Activated naive CD4-positive, alpha-beta T cell (primary cell): Measurements from ENCODE around the gene FMN1.

Experiments used
- DNase-seq, 4 experiments: peaks; one replicate each; lab custom pipeline; 2025; lab: John Stamatoyannopoulos, UW

The FMN1 gene

GRCh38 chr15:32823750-32824149, 370.8 kb downstream of the FMN1 start:
- DNase-seq: no peak

DNA sequence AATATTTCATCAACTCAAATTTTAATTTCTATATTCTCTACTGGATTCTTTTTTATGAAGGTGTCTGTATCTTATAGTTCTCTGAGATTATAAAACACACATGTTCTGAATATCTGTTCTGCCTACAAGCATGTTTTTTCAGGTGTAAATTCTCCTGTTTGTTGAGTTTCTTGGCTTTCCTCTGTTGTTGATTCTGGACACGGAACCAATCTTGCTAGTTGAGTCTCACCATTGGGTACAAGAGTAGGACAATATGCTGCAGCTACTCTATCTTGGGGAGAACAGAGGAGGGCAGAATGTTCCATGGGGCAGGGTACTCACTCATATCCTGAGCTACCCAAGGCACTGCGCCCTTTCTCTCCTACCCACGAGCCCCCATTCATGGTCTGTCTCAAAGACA, 371.8 kb downstream of the FMN1 start:
- DNase-seq: no peak

- DNase-seq: no peak
Measured at GRCh38 chr15:32819448-32819847, 375.1 kb downstream of the FMN1 start.

GRCh38 chr15:32818758-32819447, 375.6 kb downstream of the FMN1 start:
- DNase-seq: no peak

DNA sequence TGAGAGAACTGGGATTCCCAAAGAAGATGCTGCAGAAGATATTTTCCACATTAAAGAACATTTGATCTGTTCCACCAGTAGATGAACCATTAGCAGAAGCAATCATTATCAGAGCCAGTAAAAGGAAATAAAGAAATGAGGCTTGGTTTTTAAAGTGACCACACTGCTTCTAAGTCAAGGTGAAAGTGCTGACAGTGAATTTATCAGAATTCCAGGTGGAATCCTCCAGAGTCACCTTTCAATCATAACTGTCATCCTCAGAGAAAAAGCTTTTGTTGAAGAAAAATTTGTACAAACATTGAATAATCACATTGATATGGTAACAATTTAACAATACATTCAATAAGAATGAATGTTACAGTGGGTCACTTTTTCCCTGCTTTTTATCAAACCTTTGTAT, 376.9 kb downstream of the FMN1 start:
- DNase-seq: no peak

GRCh38 chr15:32807331-32807730, 387.2 kb downstream of the FMN1 start:
- no peak for DNase-seq

GRCh38 chr15:32803631-32804030, 390.9 kb downstream of the FMN1 start:
- no peak for DNase-seq

- DNase-seq: no peak
Measured at GRCh38 chr15:32802286-32802936, 392.1 kb downstream of the FMN1 start.

DNA sequence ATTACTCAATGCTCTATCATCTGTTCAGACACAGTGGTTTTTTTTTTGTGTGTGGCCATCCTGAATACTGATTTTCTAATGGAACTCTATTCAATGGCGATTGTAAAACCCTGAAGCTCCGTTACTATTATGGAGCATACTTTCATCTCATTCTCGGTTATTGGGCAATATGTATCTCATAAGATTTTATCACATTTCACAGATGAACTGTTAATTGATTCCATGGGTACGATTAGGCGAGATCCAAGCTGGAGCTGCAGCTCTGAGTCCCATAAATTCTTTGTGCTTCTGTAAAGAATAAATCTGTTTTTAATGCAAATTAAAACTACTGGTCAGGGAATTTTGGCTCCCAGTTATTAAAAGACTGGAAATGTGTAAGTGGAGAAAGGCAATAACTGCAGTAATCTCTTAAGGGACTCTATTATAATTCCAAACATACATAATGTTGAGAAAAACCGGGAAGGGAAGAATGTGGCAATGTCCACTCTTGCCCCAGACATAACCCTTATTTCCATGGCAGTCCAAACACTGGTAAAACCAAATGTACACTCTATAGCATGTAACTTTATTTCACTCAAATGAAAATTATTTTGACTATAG, 394.5 kb downstream of the FMN1 start:
- DNase-seq: no peak

- DNase-seq: no peak
Measured at GRCh38 chr15:32796856-32797255, 397.7 kb downstream of the FMN1 start.

- no peak for DNase-seq
Measured at GRCh38 chr15:32794973-32795372, 399.5 kb downstream of the FMN1 start.

GRCh38 chr15:32792436-32792835, 402.1 kb downstream of the FMN1 start:
- no peak for DNase-seq

GRCh38 chr15:32790352-32790999, 404.0 kb downstream of the FMN1 start:
- DNase-seq: no peak

- no peak for DNase-seq
Measured at GRCh38 chr15:32787949-32788348, 406.6 kb downstream of the FMN1 start.

- no peak for DNase-seq
Measured at GRCh38 chr15:32786906-32787305, 407.6 kb downstream of the FMN1 start.

- no peak for DNase-seq
Measured at GRCh38 chr15:32784581-32784980, 409.9 kb downstream of the FMN1 start.

- no peak for DNase-seq
Measured at GRCh38 chr15:32781781-32782180, 412.7 kb downstream of the FMN1 start.

GRCh38 chr15:32778391-32779176, 415.9 kb downstream of the FMN1 start:
- DNase-seq: no peak

- no peak for DNase-seq
Measured at GRCh38 chr15:32775103-32775502, 419.4 kb downstream of the FMN1 start.

DNA sequence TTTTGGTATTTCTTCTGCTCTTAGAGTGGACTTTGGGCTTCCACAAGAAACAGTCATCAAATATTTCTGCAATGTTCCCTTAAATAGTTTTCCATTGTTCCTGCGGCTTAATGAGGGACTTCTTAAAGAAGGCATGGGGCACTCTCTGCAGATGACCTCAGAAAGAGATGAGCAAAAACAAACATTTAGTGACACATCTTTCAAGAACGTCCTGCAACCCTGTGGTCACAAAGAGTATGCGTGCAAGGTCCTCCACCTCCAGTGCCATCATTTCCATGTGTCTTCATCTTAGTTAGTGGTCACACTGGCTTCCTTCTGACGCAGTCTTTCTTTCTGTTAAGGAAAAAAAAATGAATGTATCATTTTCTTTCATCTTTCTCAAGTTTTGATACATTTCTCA, 420.5 kb downstream of the FMN1 start:
- DNase-seq: no peak

DNA sequence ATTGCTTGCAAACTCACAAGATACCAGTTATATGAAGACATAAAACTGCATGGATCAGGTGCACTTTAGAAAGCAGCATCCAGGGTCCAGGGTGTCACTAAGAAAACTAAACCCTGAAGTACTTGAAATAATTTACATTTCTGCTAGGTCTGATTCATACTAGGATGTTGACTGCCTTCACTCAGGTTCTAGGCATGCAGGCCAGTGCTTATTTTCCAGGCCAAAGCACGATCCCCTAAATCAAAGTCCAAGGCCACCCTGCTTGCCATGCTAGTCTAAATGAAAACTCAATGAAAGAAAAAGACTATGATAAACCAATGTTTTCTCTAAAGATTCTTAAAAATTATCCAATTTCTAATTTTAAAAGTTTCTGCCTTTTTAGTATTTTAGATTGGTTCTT, 427.3 kb downstream of the FMN1 start:
- no peak for DNase-seq

DNA sequence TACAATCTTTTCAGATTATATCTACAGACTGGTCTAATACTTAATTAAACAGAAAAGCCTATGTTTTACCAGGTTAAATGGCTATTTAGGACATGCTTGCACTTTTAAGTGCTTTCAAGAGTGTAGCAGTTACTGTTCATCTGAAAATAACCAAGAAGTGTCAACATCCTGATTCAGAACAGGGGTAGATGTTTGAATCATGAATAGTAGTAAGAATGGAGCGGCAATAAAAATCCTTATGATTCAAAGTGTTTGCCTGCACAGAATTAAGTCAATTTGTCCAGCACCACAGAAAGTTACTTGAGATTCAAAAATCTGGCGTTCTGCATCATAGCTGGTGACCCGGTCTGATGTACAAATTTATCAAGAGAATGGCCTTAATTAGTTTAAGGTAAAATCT, 428.4 kb downstream of the FMN1 start:
- DNase-seq: no peak
